ENCODE data around the gene RXRA.

The RXRA gene

GRCh38 chr9:134476942-134477335 is 150.7 kb downstream of the RXRA start:
- no peaks in the 10 kb centered on the region for H3K9me3 ChIP-seq (ENCODE audit: low read length)
- no peaks in the 10 kb centered on the region for H3K9me2 ChIP-seq (ENCODE audit: low read depth, low read length)
- no peak overlapping the region for H3K4me3 ChIP-seq (ENCODE audit: low read depth, low read length, poor library complexity, severe bottlenecking)
- TF ChIP-seq CTCF (IDR thresholded peaks at IDR 0.05; ENCODE audit: low read length) (no peak), EZH2 (IDR thresholded peaks at IDR 0.05; ENCODE audit: borderline replicate concordance, low read length) (no peak)
- no peaks in the 10 kb centered on the region for H3F3A ChIP-seq (ENCODE audit: insufficient read depth, low read length)
- H3K9ac ChIP-seq (ENCODE audit: low read length), result no peak overlapping the region
- H3K36me3 ChIP-seq (ENCODE audit: insufficient read depth, low read length), result no peaks in the 10 kb centered on the region
- H3K27me3 ChIP-seq (ENCODE audit: insufficient read depth, low read length), result 0 out of 2 replicates have a peak, but pooled peaks cover 9% of the 10 kb centered on the region
- no peaks in the 10 kb centered on the region for H4K20me1 ChIP-seq (ENCODE audit: insufficient read depth, low read length)
- no peak overlapping the region for H3K27ac ChIP-seq (ENCODE audit: low read depth, low read length, poor library complexity, severe bottlenecking)
- H2AFZ ChIP-seq (ENCODE audit: low read length), result no peak overlapping the region
- H3K79me2 ChIP-seq (ENCODE audit: insufficient read depth, low read length), result no peaks in the 10 kb centered on the region
- no peaks in the 10 kb centered on the region for H3K4me1 ChIP-seq (ENCODE audit: insufficient read depth, low read length, severe bottlenecking)
- H3K4me2 ChIP-seq (ENCODE audit: low read length), result no peak overlapping the region

- TF ChIP-seq EZH2 (IDR thresholded peaks at IDR 0.05; ENCODE audit: borderline replicate concordance, low read length) (no peak), CTCF (IDR thresholded peaks at IDR 0.05; ENCODE audit: low read length) (no peak)
- Histone ChIP-seq H3K4me3 (ENCODE audit: low read depth, low read length, poor library complexity, severe bottlenecking) (no peak overlapping the region), H3F3A (ENCODE audit: insufficient read depth, low read length) (no peaks in the 10 kb centered on the region), H3K36me3 (ENCODE audit: insufficient read depth, low read length) (no peaks in the 10 kb centered on the region), H3K9ac (ENCODE audit: low read length) (no peak overlapping the region), H3K9me2 (ENCODE audit: low read depth, low read length) (no peaks in the 10 kb centered on the region), H3K27me3 (ENCODE audit: insufficient read depth, low read length) (0 out of 2 replicates have a peak, but pooled peaks cover 9% of the 10 kb centered on the region), H3K4me2 (ENCODE audit: low read length) (no peak overlapping the region), H3K79me2 (ENCODE audit: insufficient read depth, low read length) (no peaks in the 10 kb centered on the region), H3K27ac (ENCODE audit: low read depth, low read length, poor library complexity, severe bottlenecking) (no peak overlapping the region), H3K9me3 (ENCODE audit: low read length) (no peaks in the 10 kb centered on the region), H4K20me1 (ENCODE audit: insufficient read depth, low read length) (no peaks in the 10 kb centered on the region), H3K4me1 (ENCODE audit: insufficient read depth, low read length, severe bottlenecking) (no peaks in the 10 kb centered on the region), H2AFZ (ENCODE audit: low read length) (no peak overlapping the region)
Observed at GRCh38 chr9:134477342-134477925, 151.2 kb downstream of the RXRA start.

- H3K4me2 ChIP-seq (ENCODE audit: low read length), result no peak overlapping the region
- no peak overlapping the region for H3K4me3 ChIP-seq (ENCODE audit: low read depth, low read length, poor library complexity, severe bottlenecking)
- no peaks in the 10 kb centered on the region for H4K20me1 ChIP-seq (ENCODE audit: insufficient read depth, low read length)
- no peaks in the 10 kb centered on the region for H3K9me3 ChIP-seq (ENCODE audit: low read length)
- no peak for TF ChIP-seq EZH2 (IDR thresholded peaks at IDR 0.05; ENCODE audit: borderline replicate concordance, low read length)
- TF ChIP-seq CTCF (IDR thresholded peaks at IDR 0.05; ENCODE audit: low read length), result no peak
- H3K27me3 ChIP-seq (ENCODE audit: insufficient read depth, low read length), result 0 out of 2 replicates have a peak, but pooled peaks cover 9% of the 10 kb centered on the region
- no peak overlapping the region for H2AFZ ChIP-seq (ENCODE audit: low read length)
- no peaks in the 10 kb centered on the region for H3F3A ChIP-seq (ENCODE audit: insufficient read depth, low read length)
- H3K27ac ChIP-seq (ENCODE audit: low read depth, low read length, poor library complexity, severe bottlenecking), result no peak overlapping the region
- H3K36me3 ChIP-seq (ENCODE audit: insufficient read depth, low read length), result no peaks in the 10 kb centered on the region
- H3K79me2 ChIP-seq (ENCODE audit: insufficient read depth, low read length), result no peaks in the 10 kb centered on the region
- H3K9me2 ChIP-seq (ENCODE audit: low read depth, low read length), result no peaks in the 10 kb centered on the region
- H3K9ac ChIP-seq (ENCODE audit: low read length), result no peak overlapping the region
- no peaks in the 10 kb centered on the region for H3K4me1 ChIP-seq (ENCODE audit: insufficient read depth, low read length, severe bottlenecking)
Observed at GRCh38 chr9:134477927-134478326, 151.7 kb downstream of the RXRA start.
